Suprapubic skin (tissue), 4 donors: Measurements from ENCODE around the gene LRRFIP1.

Experiments
- EP300 ChIP-seq: sonication (generic); formaldehyde crosslinking; IDR thresholded peaks from one replicate; pipeline ENCODE4 v1.6.1; 2017; ENCODE audit warnings: antibody characterized with exemption
- POLR2A ChIP-seq, 2 donors: fragments of 450-650 bp; IDR thresholded peaks; one replicate each; pipeline ENCODE4 v1.6.1; 2017; ENCODE audit warnings: antibody characterized with exemption in 2 of 2, mild to moderate bottlenecking in 2 of 2, moderate library complexity in 2 of 2
- POLR2AphosphoS5 ChIP-seq, 3 donors: sonication (generic); formaldehyde crosslinking; IDR thresholded peaks; one replicate each; pipeline ENCODE4 v1.6.1; 2017; ENCODE audit warnings: antibody characterized with exemption in 3 of 3
- TF ChIP-seq, protein P1 (sequence below), 2 donors: fragments of 200-600 bp in 1 of 2; fragments of 450-650 bp in 1 of 2; sonication (generic) in 1 of 2; IDR thresholded peaks; one replicate each; pipeline ENCODE4 v1.5.1; 2016 to 2019; ENCODE audit warnings: antibody characterized with exemption in 2 of 2, mild to moderate bottlenecking in 1 of 2, moderate library complexity in 1 of 2

DNA sequence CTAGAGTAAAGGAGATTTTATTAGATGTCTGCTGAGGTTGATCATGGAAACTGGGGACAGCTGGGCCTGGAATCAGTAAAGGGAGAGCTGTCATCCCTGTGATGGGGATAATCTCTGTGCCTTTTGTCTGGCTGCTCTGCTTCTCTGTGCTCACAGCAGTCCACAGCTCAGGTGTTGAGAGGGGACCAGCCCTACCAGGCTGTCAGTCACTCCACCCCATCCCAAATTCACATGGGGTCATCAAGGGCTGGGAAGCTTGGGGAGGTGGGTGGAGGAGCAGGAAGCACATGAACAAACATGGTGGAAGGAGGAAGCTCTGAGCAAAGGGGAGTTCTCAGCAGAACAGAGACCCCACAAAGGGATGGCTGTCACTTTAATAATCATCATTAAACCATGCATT lies 13.7 kb upstream of the LRRFIP1 start:
- TF ChIP-seq, protein P1, sequence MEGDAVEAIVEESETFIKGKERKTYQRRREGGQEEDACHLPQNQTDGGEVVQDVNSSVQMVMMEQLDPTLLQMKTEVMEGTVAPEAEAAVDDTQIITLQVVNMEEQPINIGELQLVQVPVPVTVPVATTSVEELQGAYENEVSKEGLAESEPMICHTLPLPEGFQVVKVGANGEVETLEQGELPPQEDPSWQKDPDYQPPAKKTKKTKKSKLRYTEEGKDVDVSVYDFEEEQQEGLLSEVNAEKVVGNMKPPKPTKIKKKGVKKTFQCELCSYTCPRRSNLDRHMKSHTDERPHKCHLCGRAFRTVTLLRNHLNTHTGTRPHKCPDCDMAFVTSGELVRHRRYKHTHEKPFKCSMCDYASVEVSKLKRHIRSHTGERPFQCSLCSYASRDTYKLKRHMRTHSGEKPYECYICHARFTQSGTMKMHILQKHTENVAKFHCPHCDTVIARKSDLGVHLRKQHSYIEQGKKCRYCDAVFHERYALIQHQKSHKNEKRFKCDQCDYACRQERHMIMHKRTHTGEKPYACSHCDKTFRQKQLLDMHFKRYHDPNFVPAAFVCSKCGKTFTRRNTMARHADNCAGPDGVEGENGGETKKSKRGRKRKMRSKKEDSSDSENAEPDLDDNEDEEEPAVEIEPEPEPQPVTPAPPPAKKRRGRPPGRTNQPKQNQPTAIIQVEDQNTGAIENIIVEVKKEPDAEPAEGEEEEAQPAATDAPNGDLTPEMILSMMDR (IDR thresholded peaks at IDR 0.05): no peak
- TF ChIP-seq POLR2AphosphoS5 (IDR thresholded peaks at IDR 0.05): no peak
- TF ChIP-seq POLR2A (IDR thresholded peaks at IDR 0.05): no peak
- TF ChIP-seq EP300: no peak
